IMR-90 (cell line): ENCODE results near the gene COL20A1. TPM values are rescaled to one million over a fixed set of nuclear protein-coding genes. Genes with fewer than 3 reads are reported as not detected.

ENCODE experiments used
- ATAC-seq: fragments of 200-7000 bp; cut with Tn5 transposase; 2 replicates; pipeline ENCODE4 v1.9.1; 2020; ENCODE audit warnings: low read depth, mild to moderate bottlenecking, moderate library complexity
- BruUV-seq: library from RNA; stranded (reverse); fragments of 400-500 nt; replicated peaks from 2 replicates; lab custom pipeline; 2021; lab: Mats Ljungman, UMichigan
- CTCF ChIA-PET: fragments of 300-600 bp; formaldehyde crosslinking; extraction: SDS; loops from one replicate; lab custom pipeline; 2021; ENCODE audit warnings: antibody characterized with exemption; lab: Yijun Ruan, JAX
- POLR2A ChIA-PET: fragments of 300-600 bp; sonication (Branson Sonifier 250); formaldehyde crosslinking; loops from one replicate; lab custom pipeline; 2022; ENCODE audit warnings: antibody characterized with exemption; ENCODE audit not compliant: unreplicated experiment; lab: Charles Lee
- DNase-seq: peaks from one replicate; pipeline ENCODE4 v3.0.0; 2013
- H2AFZ ChIP-seq: replicated peaks from 2 replicates; pipeline ENCODE3; 2013; ENCODE audit warnings: low read length, mild to moderate bottlenecking; ENCODE audit not compliant: poor library complexity
- H2AK5ac ChIP-seq: 2 replicates; pipeline ENCODE4 v1.6.1; 2013; ENCODE audit warnings: low read depth, low read length, inconsistent platforms
- H2AK9ac ChIP-seq: replicated peaks from 2 replicates; pipeline ENCODE3; 2013; ENCODE audit warnings: mild to moderate bottlenecking, low read depth, low read length, moderate library complexity; ENCODE audit not compliant: poor library complexity
- H2BK120ac ChIP-seq: 2 replicates; pipeline ENCODE4 v1.6.1; 2013; ENCODE audit warnings: low read depth, low read length, inconsistent platforms
- H2BK15ac ChIP-seq: 3 replicates; pipeline ENCODE4 v1.6.1; 2013; ENCODE audit warnings: low read depth, low read length, inconsistent platforms
- H2BK20ac ChIP-seq: 2 replicates; pipeline ENCODE4 v1.6.1; 2013; ENCODE audit warnings: low read depth, mild to moderate bottlenecking, inconsistent platforms, low read length, moderate library complexity
- H2BK5ac ChIP-seq: 2 replicates; pipeline ENCODE4 v1.6.1; 2013; ENCODE audit warnings: mild to moderate bottlenecking, low read depth, low read length, inconsistent platforms; ENCODE audit not compliant: poor library complexity, severe bottlenecking
- H3K14ac ChIP-seq: replicated peaks from 2 replicates; pipeline ENCODE4 v1.6.1; 2013; ENCODE audit warnings: low read depth, low read length, inconsistent platforms
- H3K18ac ChIP-seq: 2 replicates; pipeline ENCODE4 v1.6.1; 2013; ENCODE audit warnings: low read depth, low read length, control low read depth
- H3K23ac ChIP-seq: 2 replicates; pipeline ENCODE4 v1.6.1; 2013; ENCODE audit warnings: low read depth, low read length, inconsistent platforms
- H3K27ac ChIP-seq: 2 replicates; pipeline ENCODE4 v1.5.1; 2013; ENCODE audit warnings: mild to moderate bottlenecking, control low read depth, low read length; ENCODE audit not compliant: insufficient read depth
- H3K27me3 ChIP-seq: 2 replicates; pipeline ENCODE4 v1.6.1; 2013; ENCODE audit warnings: low read length; ENCODE audit not compliant: control insufficient read depth, insufficient read depth
- H3K36me3 ChIP-seq: 2 replicates; pipeline ENCODE4 v1.6.1; 2013; ENCODE audit warnings: low read length, mixed read lengths; ENCODE audit not compliant: control insufficient read depth, insufficient read depth
- H3K4ac ChIP-seq: 2 replicates; pipeline ENCODE4 v1.6.1; 2013; ENCODE audit warnings: low read depth, low read length, inconsistent platforms
- H3K4me1 ChIP-seq: 2 replicates; pipeline ENCODE4 v1.6.1; 2013; ENCODE audit warnings: low read length, mixed read lengths; ENCODE audit not compliant: control insufficient read depth, insufficient read depth
- H3K4me2 ChIP-seq: 2 replicates; pipeline ENCODE4 v1.6.1; 2013; ENCODE audit warnings: low read depth, mild to moderate bottlenecking, control low read depth, low read length, moderate library complexity
- H3K4me3 ChIP-seq: 2 replicates; pipeline ENCODE4 v1.5.1; 2013; ENCODE audit warnings: low read depth, mild to moderate bottlenecking, control low read depth, low read length, moderate library complexity; ENCODE audit not compliant: insufficient read depth
- H3K56ac ChIP-seq: 2 replicates; pipeline ENCODE4 v1.6.1; 2013; ENCODE audit warnings: low read length, inconsistent platforms; ENCODE audit not compliant: insufficient read depth; ENCODE audit errors: extremely low read depth
- H3K79me1 ChIP-seq, 2 experiments: 2 replicates each; pipeline ENCODE4 v1.6.1; 2013; ENCODE audit warnings: low read length in 2 of 2, inconsistent platforms in 1 of 2, low read depth in 1 of 2
- H3K9ac ChIP-seq: 2 replicates; pipeline ENCODE4 v1.6.1; 2013; ENCODE audit warnings: low read depth, low read length, control low read depth
- H3K9me1 ChIP-seq: 2 replicates; pipeline ENCODE4 v1.6.1; 2013; ENCODE audit warnings: low read length, inconsistent platforms; ENCODE audit not compliant: insufficient read depth
- H3K9me3 ChIP-seq: 2 replicates; pipeline ENCODE4 v1.6.1; 2013; ENCODE audit warnings: low read length; ENCODE audit not compliant: control insufficient read depth, insufficient read depth
- H4K20me1 ChIP-seq: 2 replicates; pipeline ENCODE4 v1.6.1; 2013; ENCODE audit warnings: low read length, inconsistent platforms; ENCODE audit not compliant: insufficient read depth
- H4K5ac ChIP-seq: 2 replicates; pipeline ENCODE4 v1.6.1; 2013; ENCODE audit warnings: mild to moderate bottlenecking, low read depth, low read length, control low read depth
- H4K8ac ChIP-seq, 2 experiments: 2 replicates each; pipeline ENCODE4 v1.6.1; 2013; ENCODE audit warnings: low read depth in 2 of 2, low read length in 2 of 2, control low read depth in 1 of 2, inconsistent platforms in 1 of 2
- H4K91ac ChIP-seq: 2 replicates; pipeline ENCODE4 v1.6.1; 2013; ENCODE audit warnings: low read depth, low read length, inconsistent platforms; ENCODE audit not compliant: insufficient read depth
- CEBPB ChIP-seq: IDR thresholded peaks from 2 replicates; pipeline ENCODE4 v1.6.1; 2012; ENCODE audit warnings: low read depth, low read length, improper control_type of control experiment
- MXI1 ChIP-seq: IDR thresholded peaks from 2 replicates; pipeline ENCODE4 v1.6.1; 2012; ENCODE audit warnings: low read depth, mild to moderate bottlenecking, low read length, moderate library complexity, borderline replicate concordance
- RAD21 ChIP-seq: IDR thresholded peaks from 2 replicates; pipeline ENCODE4 v1.6.1; 2012; ENCODE audit warnings: low read length, improper control_type of control experiment
- RCOR1 ChIP-seq: IDR thresholded peaks from 2 replicates; pipeline ENCODE4 v1.6.1; 2012; ENCODE audit warnings: mild to moderate bottlenecking, low read length, improper control_type of control experiment; ENCODE audit not compliant: insufficient replicate concordance
- WGBS, 2 experiments: methylation state at CpG; one replicate each; pipeline versions ENCODE4 v1.1.5 to v1.1.7; 2013; ENCODE audit warnings: missing lambda C conversion rate in 2 of 2; ENCODE audit not compliant: insufficient read length in 1 of 2; ENCODE audit errors: extremely low coverage in 2 of 2; 5-methylcytosine and 5-hydroxymethylcytosine counted together
- dilution Hi-C: fragments of 300-500 bp; cut with HindIII; formaldehyde crosslinking; loops from one replicate; pipeline ENCODE4 v1.14.3; 2018; ENCODE audit warnings: low sequenced_read_pairs; ENCODE audit not compliant: unreplicated experiment
- in situ Hi-C: fragments of 300-500 bp; cut with MboI; formaldehyde crosslinking; loops from 3 replicates; pipeline ENCODE4 v1.14.3; 2019; ENCODE audit warnings: low sequenced_read_pairs, inconsistent platforms, mixed read lengths
- intact Hi-C: fragments of 100-400 bp; cut with micrococcal nuclease; formaldehyde crosslinking; loops from 2 replicates; pipeline ENCODE4 v1.10.0; 2022
- polyA plus RNA-seq, 3 experiments: library from polyadenylated mRNA; depleted of rRNA; stranded (reverse); fragments of >200 nt; gene quantifications; 2 replicates each; pipeline ENCODE4 v1.2.3, GENCODE V29; 2012; ENCODE audit warnings: low replicate concordance in 1 of 3
- total RNA-seq: library from RNA; depleted of rRNA; stranded (reverse); fragments of >200 nt; gene quantifications from 2 replicates; pipeline ENCODE4 v1.2.3, GENCODE V29; 2012
- TF ChIP-seq, protein P1 (sequence below): fragments of 150-350 bp; IDR thresholded peaks from 2 replicates; pipeline ENCODE4 v1.6.1; 2016; ENCODE audit warnings: low read depth, mild to moderate bottlenecking, low read length, moderate library complexity, borderline replicate concordance

COL20A1 gene
- total and polyA plus RNA-seq, 2 of the 4 experiments (the other 2 are of a cell fraction), result not detected

GRCh38 chr20:63322933-63323273 lies 29.9 kb downstream of the COL20A1 start:
- H3K23ac ChIP-seq, result no peak overlapping the region
- no peak overlapping the region for H2BK20ac ChIP-seq
- WGBS, 2 experiments, result 0% methylated on average over 2 of the region's 15 CpGs; no CpG with 5 or more reads in 1 of the 2 experiments

More at GRCh38 chr20:63322933-63323273, 29.9 kb downstream of the COL20A1 start:
- peaks cover 4% of the 10 kb centered on the region; the same call in 1 of the 2 replicates for H3K4me1 ChIP-seq
- H3K79me1 ChIP-seq, result no peaks in the 10 kb centered on the region
- no peak overlapping the region for H2BK15ac ChIP-seq
- H2BK5ac ChIP-seq, result no peak overlapping the region
- H4K20me1 ChIP-seq, result no peaks in the 10 kb centered on the region
- H3K27me3 ChIP-seq, result peaks cover 46% of the 10 kb centered on the region
- DNase-seq (no peak), ATAC-seq (no peak)
- no peak overlapping the region for H2AK9ac ChIP-seq
- no peak overlapping the region for H4K91ac ChIP-seq
- ChIA-PET POLR2A (no interaction called here), CTCF (no interaction called here)
- H3K4me3 ChIP-seq, result no peak overlapping the region
- no peak overlapping the region for H2AFZ ChIP-seq
- H3K36me3 ChIP-seq, result no peaks in the 10 kb centered on the region
- H3K4me2 ChIP-seq, result no peak overlapping the region
- H3K9me1 ChIP-seq, result no peaks in the 10 kb centered on the region
- TF ChIP-seq MXI1, result no peak
- no peak for TF ChIP-seq CEBPB
- TF ChIP-seq, protein P1, sequence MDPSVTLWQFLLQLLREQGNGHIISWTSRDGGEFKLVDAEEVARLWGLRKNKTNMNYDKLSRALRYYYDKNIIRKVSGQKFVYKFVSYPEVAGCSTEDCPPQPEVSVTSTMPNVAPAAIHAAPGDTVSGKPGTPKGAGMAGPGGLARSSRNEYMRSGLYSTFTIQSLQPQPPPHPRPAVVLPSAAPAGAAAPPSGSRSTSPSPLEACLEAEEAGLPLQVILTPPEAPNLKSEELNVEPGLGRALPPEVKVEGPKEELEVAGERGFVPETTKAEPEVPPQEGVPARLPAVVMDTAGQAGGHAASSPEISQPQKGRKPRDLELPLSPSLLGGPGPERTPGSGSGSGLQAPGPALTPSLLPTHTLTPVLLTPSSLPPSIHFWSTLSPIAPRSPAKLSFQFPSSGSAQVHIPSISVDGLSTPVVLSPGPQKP, result no peak
- TF ChIP-seq RCOR1, result no peak
- TF ChIP-seq RAD21, result no peak
- H3K9ac ChIP-seq, result no peak overlapping the region
- H4K8ac ChIP-seq, result no peak overlapping the region
- no peak overlapping the region for H3K56ac ChIP-seq
- dilution Hi-C loops (no loop called here), in situ Hi-C loops (no loop called here), intact Hi-C loops (no loop called here)
- H3K9me3 ChIP-seq, result no peaks in the 10 kb centered on the region
- no peak overlapping the region for H4K5ac ChIP-seq
- no TSS peak for BruUV-seq
- no peak overlapping the region for H3K18ac ChIP-seq
- H3K14ac ChIP-seq, result no peak overlapping the region
- no peak overlapping the region for H2BK120ac ChIP-seq
- H3K4ac ChIP-seq, result no peak overlapping the region
- no peak overlapping the region for H2AK5ac ChIP-seq
- no peak overlapping the region for H3K27ac ChIP-seq
